Keratinocyte (primary cell): ENCODE results near the gene FCSK.

Source experiments
- CTCF ChIP-seq, 3 experiments: IDR thresholded peaks in 1 of 3; conservative IDR thresholded peaks in 1 of 3; optimal IDR thresholded peaks in 1 of 3; 2 replicates in 2 of 3; 3 replicates in 1 of 3; pipeline versions ENCODE3 to v1.5.1; 2011; ENCODE audit warnings: low read length in 3 of 3, mild to moderate bottlenecking in 3 of 3, moderate library complexity in 2 of 3, control low read depth in 1 of 3, inconsistent platforms in 1 of 3; ENCODE audit not compliant: insufficient read depth in 2 of 3; ENCODE audit errors: extremely low read depth in 1 of 3
- EZH2 ChIP-seq: IDR thresholded peaks from one replicate; pipeline ENCODE4 v1.6.1; 2012; ENCODE audit warnings: inconsistent platforms, mild to moderate bottlenecking, low read length, moderate library complexity

GRCh38 chr16:70481929-70482536, 27.6 kb downstream of the FCSK start:
- TF ChIP-seq EZH2 (no peak), CTCF (optimal IDR thresholded peaks at IDR 0.05 in 1 of 3, IDR thresholded peaks at IDR 0.05 in 1 of 3, conservative IDR thresholded peaks at IDR 0.05 in 1 of 3; ENCODE audit: extremely low read depth in 1 of 3, insufficient read depth in 2 of 3, low read length in 3 of 3) (no peak)
